GM12878 (cell line): ENCODE results near the gene DNPEP.

ENCODE experiments used
- CTCF ChIP-seq, 3 experiments: IDR thresholded peaks in 2 of 3; conservative IDR thresholded peaks in 1 of 3; 2 replicates each; pipeline ENCODE4 v1.5.1; 2011; ENCODE audit warnings: low read depth in 3 of 3, low read length in 3 of 3, mild to moderate bottlenecking in 3 of 3, control low read depth in 2 of 3, moderate library complexity in 2 of 3, inconsistent platforms in 1 of 3, mixed read lengths in 1 of 3; ENCODE audit not compliant: control insufficient read depth in 2 of 3, insufficient read depth in 1 of 3; ENCODE audit errors: extremely low read depth in 1 of 3
- NFYA ChIP-seq: IDR thresholded peaks from 2 replicates; pipeline ENCODE4 v1.6.1; 2011; ENCODE audit warnings: low read depth, mild to moderate bottlenecking, low read length, improper control_type of control experiment, borderline replicate concordance
- POLR2A ChIP-seq: IDR thresholded peaks from 2 replicates; pipeline ENCODE4 v1.6.1; 2011; ENCODE audit warnings: low read depth, mild to moderate bottlenecking, low read length
- RFX5 ChIP-seq: IDR thresholded peaks from 2 replicates; pipeline ENCODE4 v1.6.1; 2011; ENCODE audit warnings: low read depth, low read length, improper control_type of control experiment
- SP1 ChIP-seq: IDR thresholded peaks from one replicate; pipeline ENCODE4 v1.6.1; 2011; ENCODE audit warnings: low read depth, low read length
- TCF12 ChIP-seq: IDR thresholded peaks from 2 replicates; pipeline ENCODE4 v1.6.1; 2011; ENCODE audit warnings: low read depth, mild to moderate bottlenecking, low read length
- ZBTB33 ChIP-seq: fragments of 450-650 bp; IDR thresholded peaks from 2 replicates; pipeline ENCODE4 v1.6.1; 2017; ENCODE audit warnings: mild to moderate bottlenecking

- TF ChIP-seq TCF12 (no peak), RFX5 (no peak), CTCF (IDR thresholded peaks at IDR 0.05 in 2 of 3, conservative IDR thresholded peaks at IDR 0.05 in 1 of 3; ENCODE audit: control insufficient read depth in 2 of 3, extremely low read depth in 1 of 3, insufficient read depth in 1 of 3, low read depth in 3 of 3, low read length in 3 of 3) (no peak), SP1 (no peak), NFYA (no peak), POLR2A (no peak), ZBTB33 (no peak)
Observed at GRCh38 chr2:219356834-219357233, 30.9 kb downstream of the DNPEP start.
